ENCODE data around the gene BDNF.

The BDNF gene

DNA sequence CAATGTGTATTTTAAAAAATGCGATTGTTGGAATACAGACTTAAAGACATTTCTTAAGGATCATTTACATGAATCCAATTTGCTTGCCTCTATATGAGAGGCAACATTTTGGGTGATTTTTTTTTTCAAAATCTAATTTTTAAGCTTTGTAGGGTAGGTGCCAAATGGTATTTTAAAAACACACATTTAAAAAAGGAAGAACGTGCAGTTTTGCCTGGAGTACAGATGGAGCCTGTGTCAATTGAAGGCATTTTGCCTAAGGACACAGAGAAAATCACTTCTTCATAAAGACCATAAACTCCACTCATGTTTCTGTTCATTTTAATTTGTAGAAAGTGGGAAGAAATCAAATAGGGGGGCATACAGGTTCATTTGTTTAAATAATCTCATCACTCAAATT is 91.3 kb downstream of the BDNF start:
- Histone ChIP-seq H3K4me3 (ENCODE audit: low read length) (no peak overlapping the region), H3K4me1 (ENCODE audit: control insufficient read depth, low read depth, low read length) (peaks cover 3% of the 10 kb centered on the region), H3K9ac (ENCODE audit: low read length) (no peak overlapping the region), H3K36me3 (ENCODE audit: control insufficient read depth, low read depth, low read length) (no peaks in the 10 kb centered on the region), H3K27me3 (ENCODE audit: control insufficient read depth, insufficient read depth, low read length) (no peaks in the 10 kb centered on the region), H3K9me3 (ENCODE audit: control insufficient read depth, low read depth, low read length) (no peaks in the 10 kb centered on the region), H3K27ac (ENCODE audit: low read length) (no peak overlapping the region)

DNA sequence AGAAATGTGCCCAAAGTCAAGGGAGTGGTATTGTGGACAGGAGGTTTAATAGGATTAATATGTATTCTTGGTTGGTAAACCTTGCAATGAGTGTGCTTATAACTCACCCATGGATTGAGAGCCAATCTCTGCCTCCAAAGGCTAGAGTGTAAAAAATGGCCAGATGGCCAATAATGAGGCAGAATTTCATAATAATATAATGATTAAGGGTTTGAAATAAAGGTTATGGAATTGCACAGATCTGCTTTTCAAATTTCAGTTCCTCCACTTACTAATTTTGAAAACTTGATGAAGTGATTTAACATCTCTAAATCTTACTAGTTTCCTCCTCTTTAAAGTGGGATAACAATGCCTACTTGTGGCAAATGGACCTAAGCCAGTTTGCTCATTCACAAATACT is 94.8 kb downstream of the BDNF start:
- Histone ChIP-seq H3K4me1 (ENCODE audit: control insufficient read depth, low read depth, low read length) (peaks cover 3% of the 10 kb centered on the region), H3K27me3 (ENCODE audit: control insufficient read depth, insufficient read depth, low read length) (no peaks in the 10 kb centered on the region), H3K4me3 (ENCODE audit: low read length) (no peak overlapping the region), H3K9me3 (ENCODE audit: control insufficient read depth, low read depth, low read length) (no peaks in the 10 kb centered on the region), H3K27ac (ENCODE audit: low read length) (no peak overlapping the region), H3K9ac (ENCODE audit: low read length) (no peak overlapping the region), H3K36me3 (ENCODE audit: control insufficient read depth, low read depth, low read length) (no peaks in the 10 kb centered on the region)
